MCF 10A (cell line): ENCODE data around the gene LHFPL2. TPM values are rescaled to one million over a fixed set of nuclear protein-coding genes. Genes with fewer than 3 reads are reported as not detected.

Experiments used
- BruUV-seq: library from RNA; stranded (reverse); fragments of 400-500 nt; replicated peaks from 2 replicates; lab custom pipeline; 2021; lab: Mats Ljungman, UMichigan
- CTCF ChIA-PET: fragments of 300-600 bp; sonication (Branson Sonifier 250); formaldehyde crosslinking; extraction: SDS; loops from one replicate; lab custom pipeline; 2021; ENCODE audit warnings: antibody characterized with exemption, inconsistent platforms; lab: Yijun Ruan, JAX
- POLR2A ChIA-PET: fragments of 300-600, 350-650 bp; sonication (Branson Sonifier 250); formaldehyde crosslinking; extraction: SDS; loops from one replicate; lab custom pipeline; 2020; ENCODE audit warnings: antibody characterized with exemption, inconsistent platforms; lab: Yijun Ruan, JAX
- DNase-seq: peaks from one replicate; pipeline ENCODE4 v3.0.0-alpha.2; 2018; ENCODE audit not compliant: unreplicated experiment
- H3K27ac Mint-ChIP-seq: one replicate; pipeline ENCODE4 v1.8.0; 2022; ENCODE audit warnings: mild to moderate bottlenecking, low read depth, mixed read lengths; ENCODE audit not compliant: unreplicated experiment
- H3K27me3 Mint-ChIP-seq: one replicate; pipeline ENCODE4 v1.8.0; 2022; ENCODE audit warnings: mixed read lengths; ENCODE audit not compliant: insufficient read depth, unreplicated experiment
- H3K36me3 Mint-ChIP-seq: one replicate; pipeline ENCODE4 v1.8.0; 2022; ENCODE audit warnings: mild to moderate bottlenecking, moderate library complexity, mixed read lengths; ENCODE audit not compliant: insufficient read depth, unreplicated experiment
- H3K4me1 Mint-ChIP-seq: one replicate; pipeline ENCODE4 v1.8.0; 2022; ENCODE audit warnings: mixed read lengths; ENCODE audit not compliant: insufficient read depth, unreplicated experiment
- H3K4me3 Mint-ChIP-seq: one replicate; pipeline ENCODE4 v1.8.0; 2022; ENCODE audit warnings: mild to moderate bottlenecking, moderate library complexity, mixed read lengths; ENCODE audit not compliant: unreplicated experiment
- H3K9me3 Mint-ChIP-seq: one replicate; pipeline ENCODE4 v1.8.0; 2022; ENCODE audit warnings: mixed read lengths; ENCODE audit not compliant: unreplicated experiment
- CTCF ChIP-seq: fragments of 200-600 bp; IDR thresholded peaks from one replicate; pipeline ENCODE4 v1.8.0; 2022; ENCODE audit warnings: antibody characterized with exemption, mild to moderate bottlenecking; ENCODE audit not compliant: unreplicated experiment
- intact Hi-C: fragments of 100-400 bp; cut with micrococcal nuclease; formaldehyde crosslinking; loops from 2 replicates; pipeline ENCODE4 v1.14.1; 2022
- total RNA-seq: library from RNA; stranded (reverse); gene quantifications from 2 replicates; pipeline ENCODE4 v1.2.3, GENCODE V29; 2022

LHFPL2 gene
- total RNA-seq, 1 experiment from 2014 or later = 45.9 TPM

GRCh38 chr5:78568212-78568611 lies 80.4 kb downstream of the LHFPL2 start:
- ChIA-PET CTCF (no interaction called here), POLR2A (interaction anchor here (0.7 to 1.6 kb wide), 3 partner anchors 9 to 79 kb away, joined by 3 to 5 read pairs (median 3); no protein-coding TSS in a partner anchor)
- Mint-ChIP-seq H3K4me3 (no peak overlapping the region), H3K9me3 (no peaks in the 10 kb centered on the region), H3K27ac (peak overlapping the region; percentile 7), H3K27me3 (no peaks in the 10 kb centered on the region), H3K36me3 (peaks cover 19% of the 10 kb centered on the region), H3K4me1 (peaks cover 27% of the 10 kb centered on the region)
- TF ChIP-seq CTCF = no peak
- BruUV-seq = no TSS peak
- intact Hi-C loops = no loop called here
- no peak for DNase-seq

GRCh38 chr5:78567617-78568016 lies 81.0 kb downstream of the LHFPL2 start:
- BruUV-seq = no TSS peak
- Mint-ChIP-seq H3K27me3 (no peaks in the 10 kb centered on the region), H3K9me3 (no peaks in the 10 kb centered on the region), H3K4me1 (peaks cover 27% of the 10 kb centered on the region), H3K36me3 (peaks cover 19% of the 10 kb centered on the region), H3K4me3 (no peak overlapping the region), H3K27ac (peak overlapping the region; percentile 51)
- POLR2A ChIA-PET = interaction anchor here (0.6 to 1.2 kb wide), 4 partner anchors 10 to 166 kb away, joined by 3 to 4 read pairs (median 3); no protein-coding TSS in a partner anchor
- DNase-seq = no peak
- no peak for TF ChIP-seq CTCF
- intact Hi-C loops = no loop called here
- CTCF ChIA-PET = interaction anchor here (0.7 kb wide), 1 partner anchor 99 kb away, joined by 3 read pairs; no protein-coding TSS in a partner anchor

- no peak for DNase-seq
- Mint-ChIP-seq H3K4me1 (peaks cover 27% of the 10 kb centered on the region), H3K4me3 (no peak overlapping the region), H3K27ac (peak overlapping the region; percentile 51), H3K27me3 (no peaks in the 10 kb centered on the region), H3K9me3 (no peaks in the 10 kb centered on the region), H3K36me3 (peaks cover 19% of the 10 kb centered on the region)
- TF ChIP-seq CTCF = no peak
- CTCF ChIA-PET = no interaction called here
- POLR2A ChIA-PET = interaction anchor here (0.6 to 1.2 kb wide), 6 partner anchors 19 to 167 kb away, joined by 3 to 6 read pairs (median 3); no protein-coding TSS in a partner anchor
- intact Hi-C loops = no loop called here
- no TSS peak for BruUV-seq
Observed at GRCh38 chr5:78566747-78567425, 81.7 kb downstream of the LHFPL2 start.

- ChIA-PET CTCF (interaction anchor here (0.7 to 1.3 kb wide), 3 partner anchors 14 to 93 kb away, joined by 3 to 4 read pairs (median 3); no protein-coding TSS in a partner anchor), POLR2A (no interaction called here)
- TF ChIP-seq CTCF = no peak
- Mint-ChIP-seq H3K4me3 (no peak overlapping the region), H3K27ac (no peak overlapping the region), H3K4me1 (peaks cover 27% of the 10 kb centered on the region), H3K36me3 (peaks cover 24% of the 10 kb centered on the region), H3K27me3 (no peaks in the 10 kb centered on the region), H3K9me3 (no peaks in the 10 kb centered on the region)
- BruUV-seq = no TSS peak
- DNase-seq = no peak
- intact Hi-C loops = no loop called here
Observed at GRCh38 chr5:78565395-78565794, 83.2 kb downstream of the LHFPL2 start.
